HG03097 (cell line): ENCODE results near the gene DIP2A.

ENCODE experiments used
- ATAC-seq: cut with Tn5 transposase; IDR thresholded peaks from one replicate; pipeline ENCODE4 v1.9.1; 2021; ENCODE audit not compliant: unreplicated experiment, low FRiP score

Gene DIP2A

DNA sequence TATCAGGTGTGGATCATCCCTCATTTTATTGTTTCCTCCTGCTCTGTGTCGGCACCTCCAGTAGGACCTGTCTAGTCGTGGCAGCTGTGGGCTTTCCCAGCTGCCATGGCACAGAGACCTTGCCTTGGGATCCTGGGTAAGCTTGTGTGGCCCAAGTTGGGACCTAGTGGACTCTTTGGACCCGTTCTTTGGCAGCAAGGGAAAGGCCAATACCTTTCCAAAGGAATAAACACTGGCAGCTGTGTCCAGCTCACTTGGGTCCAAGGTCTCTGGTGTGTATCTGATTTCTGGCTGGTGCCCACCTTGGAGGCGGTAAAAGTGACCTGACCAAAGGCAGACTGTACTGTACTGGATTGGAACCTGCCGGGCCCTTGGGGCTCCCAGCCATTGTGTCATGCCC, 21.8 kb downstream of the DIP2A start:
- ATAC-seq: no peak

DNA sequence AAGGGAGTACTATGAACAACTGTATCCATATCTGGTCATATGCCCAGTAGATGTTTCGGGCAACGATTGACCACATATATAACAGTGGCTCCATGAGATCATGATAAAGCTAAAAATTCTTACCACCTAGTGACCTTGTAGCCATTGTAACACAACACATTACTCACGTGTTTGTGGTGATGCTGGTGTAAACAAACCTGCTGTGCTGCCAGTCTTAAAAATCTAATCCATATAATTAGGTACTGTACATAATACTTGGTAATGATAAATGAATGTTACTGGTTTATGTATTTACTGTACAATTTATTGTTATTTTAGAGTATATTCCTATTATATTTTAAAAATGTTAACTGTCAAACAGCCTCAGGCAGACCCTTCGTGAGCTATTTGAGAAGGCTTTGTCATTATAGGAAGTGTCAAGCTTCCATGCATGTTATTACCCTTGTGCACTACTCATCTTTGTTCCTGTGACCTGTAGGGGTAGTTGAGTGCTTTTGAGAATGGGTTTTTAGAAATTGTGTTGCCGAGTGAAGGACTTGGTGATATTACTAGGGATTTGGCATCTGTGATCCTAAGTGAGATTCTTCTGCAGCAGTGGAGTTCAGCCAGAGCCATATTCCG, 23.6 kb downstream of the DIP2A start:
- ATAC-seq: no peak

DNA sequence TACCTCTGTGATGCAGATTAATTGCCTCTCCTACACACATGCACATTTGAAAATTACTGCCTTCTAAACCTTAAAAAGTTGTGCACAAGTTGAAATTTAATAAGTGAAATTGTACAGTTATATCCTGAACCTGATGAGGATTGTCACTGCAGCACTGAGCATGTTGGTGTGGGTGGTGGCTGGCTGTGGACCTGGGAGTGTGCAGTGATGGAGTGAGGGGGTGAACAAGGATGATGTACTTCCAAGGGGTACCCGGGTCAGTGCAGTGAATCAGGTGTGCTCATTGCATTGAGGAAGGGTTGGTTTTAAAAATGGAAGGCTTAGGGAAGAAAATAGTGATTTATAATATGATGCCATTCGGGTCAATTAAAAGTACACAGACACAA, 24.1 kb downstream of the DIP2A start:
- ATAC-seq: no peak

DNA sequence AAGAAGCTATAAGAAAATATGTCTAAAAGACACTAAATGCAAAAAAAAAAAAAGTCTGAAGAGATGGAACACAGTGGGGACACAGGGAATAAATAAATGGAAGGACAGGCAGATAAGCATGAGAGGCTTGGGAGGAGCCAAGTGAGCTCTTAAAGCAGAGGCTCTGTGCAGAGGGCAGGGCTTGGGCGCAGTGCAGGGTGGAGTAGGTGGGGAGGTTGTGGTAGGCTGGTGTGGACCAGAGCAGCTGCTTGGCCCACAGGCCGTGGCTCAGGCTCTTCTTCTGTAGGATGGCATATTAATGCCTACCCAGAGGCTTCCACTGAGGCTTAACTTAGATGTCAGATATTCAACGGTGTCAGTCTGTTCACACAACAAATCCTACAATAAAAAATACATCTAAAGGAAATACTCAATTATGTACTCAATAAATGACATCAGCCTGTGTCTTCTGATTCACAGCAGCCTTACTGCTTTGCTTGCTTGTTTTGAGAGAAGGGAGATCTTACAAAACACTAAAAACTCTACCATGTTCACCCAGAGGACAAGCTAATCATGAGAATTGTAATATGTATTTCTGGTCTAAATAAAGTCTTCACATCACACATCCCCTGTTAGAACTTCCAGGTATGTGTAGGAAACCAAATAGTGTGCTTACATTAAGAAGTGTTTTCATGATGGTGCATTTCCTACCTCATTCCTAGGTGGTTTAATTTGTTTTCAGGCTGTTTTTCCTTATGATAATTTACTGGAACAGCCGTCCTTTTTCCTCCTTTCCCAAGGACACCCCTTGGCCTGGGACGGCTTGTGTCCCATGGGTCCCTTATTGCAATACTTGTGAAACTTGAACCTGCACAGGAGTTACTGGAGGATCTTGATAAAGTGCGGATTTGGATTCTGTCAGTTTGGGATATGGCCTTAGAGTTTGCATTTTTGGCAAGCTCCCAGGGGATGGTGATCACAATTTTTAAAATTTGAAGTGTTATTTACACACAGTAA, 24.9 kb downstream of the DIP2A start:
- no peak for ATAC-seq

DNA sequence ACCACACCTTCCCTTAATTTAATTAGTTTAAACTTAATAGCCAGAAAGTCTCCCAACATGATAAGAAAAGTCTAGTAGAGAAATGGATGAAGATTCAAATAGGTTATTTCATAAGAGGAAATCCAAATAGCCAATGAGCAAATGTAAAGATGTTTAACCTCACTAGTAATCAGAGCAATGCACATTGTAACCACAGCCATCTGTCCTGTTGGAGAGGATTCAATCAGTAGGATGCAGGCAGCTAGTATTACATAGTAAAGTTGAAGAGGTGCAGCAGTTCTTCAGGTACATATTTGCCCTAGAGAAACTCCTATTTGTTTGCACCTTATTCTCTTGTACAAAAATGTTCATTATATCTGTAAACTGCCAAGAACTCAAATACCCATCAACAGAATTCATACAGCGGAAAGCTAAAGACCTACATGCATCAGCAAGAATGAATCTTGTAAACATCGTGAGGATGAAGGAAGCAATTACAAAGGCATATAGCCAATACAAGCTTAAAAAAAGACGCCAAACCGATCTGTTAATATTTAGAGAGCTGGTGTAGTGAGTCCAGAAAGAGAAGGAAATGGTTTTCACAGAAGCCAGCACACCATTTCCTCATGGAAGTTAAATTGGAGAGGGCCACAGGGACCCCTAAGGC, 27.9 kb downstream of the DIP2A start:
- no peak for ATAC-seq

DNA sequence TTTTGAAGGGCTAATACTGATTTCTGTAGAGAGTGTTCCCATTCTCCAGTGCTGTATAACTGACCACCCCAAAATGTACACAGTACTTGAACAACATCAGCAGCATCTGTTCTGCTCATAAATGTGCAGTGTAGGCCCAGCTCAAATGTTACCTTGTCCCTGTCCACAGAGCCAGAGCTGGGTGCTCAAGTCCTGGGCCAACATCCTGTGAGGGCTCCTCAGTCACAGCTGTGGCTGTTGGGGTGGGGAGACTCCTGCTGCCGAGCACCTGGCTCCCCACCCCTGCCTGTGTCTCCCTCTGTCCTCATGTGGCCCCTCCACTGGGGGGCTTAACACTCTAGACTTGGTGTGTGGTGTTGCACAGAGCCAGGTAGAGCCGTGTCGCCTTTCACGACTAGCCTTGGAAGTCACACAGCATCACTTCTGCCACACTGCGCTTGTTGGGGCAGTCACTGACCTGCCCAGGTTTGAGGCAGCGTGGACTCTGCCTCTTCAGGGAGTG, 30.5 kb downstream of the DIP2A start:
- no peak for ATAC-seq

DNA sequence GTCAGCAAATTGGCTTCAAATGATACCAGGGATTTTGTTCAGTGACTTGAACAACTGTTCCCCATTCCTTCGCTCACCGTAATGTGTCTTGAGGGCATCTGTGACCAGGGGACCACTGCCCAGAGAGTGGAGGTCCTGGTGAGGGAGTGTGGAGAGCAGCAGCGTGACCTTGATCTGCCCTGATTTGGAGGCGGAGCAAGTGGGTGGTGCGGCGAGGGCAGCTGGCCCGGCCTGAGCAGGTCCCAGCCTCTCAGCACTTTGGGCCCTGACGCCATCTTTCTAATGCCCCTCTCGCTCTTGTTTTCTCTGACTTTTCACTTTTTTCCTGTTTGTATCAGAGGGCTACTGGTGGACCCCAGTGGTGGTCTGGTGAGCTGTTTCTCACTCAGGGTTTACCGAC, 31.1 kb downstream of the DIP2A start:
- no peak for ATAC-seq

DNA sequence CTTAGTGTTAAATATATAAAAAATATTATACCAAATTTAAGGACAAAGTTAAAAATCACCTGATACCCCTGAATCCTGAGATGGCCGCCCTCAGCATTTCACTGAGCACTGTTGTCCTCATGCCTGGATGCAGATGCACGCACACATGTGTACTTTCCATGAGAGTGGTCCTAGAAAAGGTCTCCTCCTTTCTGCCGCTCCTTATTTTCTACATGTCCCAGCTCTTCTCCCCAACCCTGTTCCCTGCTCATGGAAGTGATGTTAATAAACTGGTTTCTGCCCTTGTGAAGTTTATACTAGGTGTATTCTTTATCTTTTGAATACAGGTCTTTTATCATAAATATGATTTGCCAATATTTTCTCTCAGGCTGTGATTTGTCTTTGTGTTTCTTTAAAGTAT, 32.9 kb downstream of the DIP2A start:
- ATAC-seq: no peak

DNA sequence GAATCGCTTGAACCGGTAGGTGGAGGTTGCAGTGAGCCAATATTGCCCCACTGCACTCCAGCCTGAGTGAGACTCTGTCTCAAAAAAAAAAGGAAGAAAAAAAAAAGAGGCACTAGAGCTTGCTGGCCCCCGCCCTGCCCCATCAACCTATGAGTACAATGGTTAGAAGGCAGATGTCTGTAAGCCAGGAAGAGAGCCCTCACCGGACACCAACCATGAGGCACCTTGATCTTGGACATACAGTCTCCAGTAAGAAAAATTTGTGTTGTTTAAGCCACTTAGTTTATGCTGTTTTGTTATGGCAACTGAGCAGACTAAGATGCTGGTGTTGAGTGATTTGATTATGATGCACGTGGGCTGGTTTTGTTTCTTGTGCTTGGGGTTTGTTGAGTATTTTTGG, 34.2 kb downstream of the DIP2A start:
- no peak for ATAC-seq

DNA sequence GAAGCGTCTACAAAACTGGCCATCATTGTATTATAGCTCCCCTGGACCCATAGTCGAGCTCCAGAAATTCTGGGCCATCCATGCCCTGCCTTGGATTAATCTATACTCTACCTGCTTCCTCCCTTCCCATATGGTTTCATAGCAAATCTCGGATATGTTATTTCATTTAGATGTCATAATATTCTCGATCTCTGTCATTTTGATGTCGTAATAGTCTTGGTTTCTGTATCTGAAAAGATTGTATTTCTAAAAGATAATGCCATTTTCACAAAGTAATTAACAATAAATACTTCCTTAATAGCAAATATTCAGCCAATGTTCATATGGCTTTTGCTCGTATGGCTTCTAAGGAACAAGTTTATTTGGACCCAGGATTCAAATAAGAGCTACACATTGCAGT, 35.1 kb downstream of the DIP2A start:
- ATAC-seq: no peak

DNA sequence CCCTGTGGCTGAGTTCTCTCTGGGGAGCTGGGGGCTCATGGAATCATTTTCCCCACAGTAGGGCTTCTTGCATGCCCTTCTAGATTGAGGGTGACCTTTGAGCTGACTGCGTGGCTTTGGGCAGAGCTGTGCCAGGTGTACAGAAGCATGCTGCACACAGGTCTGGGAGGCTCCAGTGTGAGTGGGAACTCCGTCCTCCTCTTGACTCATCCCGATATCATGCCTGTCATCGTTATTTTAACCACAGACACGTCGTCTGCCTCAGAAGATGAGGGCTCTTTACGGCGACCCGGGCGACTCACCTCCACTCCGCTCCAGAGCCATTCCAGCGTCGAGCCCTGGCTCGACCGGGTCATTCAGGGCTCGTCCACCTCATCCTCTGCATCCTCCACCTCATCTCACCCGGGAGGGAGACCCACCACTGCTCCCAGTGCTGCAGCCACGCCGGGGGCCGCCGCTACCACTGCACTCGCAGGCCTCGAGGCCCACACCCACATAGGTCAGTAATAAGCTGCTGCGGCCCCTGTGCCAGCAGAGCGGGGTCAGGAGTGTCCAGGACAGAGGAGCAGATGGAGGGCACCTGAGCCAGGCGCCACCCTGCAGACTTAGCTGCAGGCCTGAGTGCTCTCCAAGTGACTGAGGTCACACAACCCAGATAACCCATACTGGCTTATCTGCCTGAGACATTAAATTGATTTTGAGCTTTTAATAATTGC, 39.8 kb downstream of the DIP2A start:
- no peak for ATAC-seq

DNA sequence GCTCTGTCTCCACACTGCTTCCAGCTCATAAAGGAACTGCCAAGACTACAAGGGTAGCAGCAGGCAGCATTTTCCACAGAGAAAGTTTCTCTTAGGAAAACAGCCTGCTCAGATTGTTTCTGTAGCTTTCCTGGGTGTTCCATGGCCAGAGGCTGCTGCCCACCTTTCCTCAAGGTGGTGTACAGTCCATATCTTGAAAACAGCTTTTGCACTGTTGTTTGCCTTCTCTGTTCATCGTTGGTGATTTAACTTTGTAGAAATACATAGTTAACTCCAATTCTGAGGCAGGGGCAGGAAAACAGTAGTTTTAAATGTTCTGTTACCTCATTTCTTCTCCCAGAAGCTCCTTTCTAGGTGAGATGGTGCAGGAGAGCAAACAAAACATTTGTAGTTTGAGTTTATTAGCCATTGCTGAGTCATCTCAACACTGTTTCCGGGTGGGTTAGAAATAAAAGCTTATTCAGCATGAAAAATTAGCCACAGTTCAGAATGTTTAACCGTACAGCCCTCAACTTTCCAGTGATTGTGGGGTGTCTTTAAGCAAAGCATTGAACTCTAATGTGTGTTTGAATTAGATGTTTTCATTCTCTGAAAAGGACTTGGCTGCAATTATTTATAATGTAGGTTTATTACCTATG, 41.7 kb downstream of the DIP2A start:
- no peak for ATAC-seq

DNA sequence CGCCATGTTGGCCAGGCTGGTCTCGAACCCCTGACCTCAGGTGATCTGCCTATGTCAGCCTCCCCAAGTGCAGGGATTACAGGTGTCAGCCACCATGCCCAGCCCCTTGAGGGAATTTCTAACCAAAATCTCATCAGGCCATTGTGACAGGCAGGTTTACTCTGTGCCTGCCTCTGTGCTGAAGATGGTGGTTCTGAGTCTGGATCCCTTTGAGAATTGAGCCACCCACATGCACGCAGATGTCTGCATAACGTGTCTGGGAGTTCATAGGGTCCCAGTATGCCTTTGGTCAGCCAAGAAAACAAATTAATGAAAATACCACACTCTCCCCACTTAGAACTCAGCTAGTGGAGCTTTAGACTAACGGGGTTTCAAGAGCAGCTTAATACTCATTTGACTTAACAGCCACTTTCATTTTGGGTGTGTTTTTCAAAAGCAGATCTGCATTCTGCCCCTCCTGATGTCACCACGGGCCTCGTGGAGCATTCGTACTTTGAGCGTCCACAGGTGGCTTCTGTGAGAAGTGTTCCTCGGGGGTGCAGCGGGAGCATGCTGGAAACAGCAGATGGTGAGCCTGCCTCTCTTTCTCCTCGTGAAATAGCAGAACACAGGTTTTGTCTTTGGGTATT, 45.3 kb downstream of the DIP2A start:
- ATAC-seq: no peak

DNA sequence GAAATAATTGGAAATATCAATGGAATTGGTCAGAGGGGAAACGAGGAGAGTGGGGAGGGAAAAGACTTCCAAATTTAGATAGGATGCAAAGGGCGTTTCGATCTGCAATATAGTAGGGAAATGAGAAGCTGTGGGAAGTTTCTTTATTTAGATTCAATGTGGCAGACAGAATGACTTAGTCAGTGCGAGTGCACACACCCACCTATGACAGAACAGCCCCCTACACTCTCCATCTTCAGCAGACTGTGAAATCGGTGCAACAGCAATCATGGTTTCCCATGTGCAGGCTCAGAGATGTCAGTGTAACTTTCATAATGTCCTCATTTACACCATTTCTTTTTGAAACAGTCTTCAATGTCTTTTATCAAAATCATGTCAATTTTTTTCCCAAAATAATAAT, 46.0 kb downstream of the DIP2A start:
- no peak for ATAC-seq

DNA sequence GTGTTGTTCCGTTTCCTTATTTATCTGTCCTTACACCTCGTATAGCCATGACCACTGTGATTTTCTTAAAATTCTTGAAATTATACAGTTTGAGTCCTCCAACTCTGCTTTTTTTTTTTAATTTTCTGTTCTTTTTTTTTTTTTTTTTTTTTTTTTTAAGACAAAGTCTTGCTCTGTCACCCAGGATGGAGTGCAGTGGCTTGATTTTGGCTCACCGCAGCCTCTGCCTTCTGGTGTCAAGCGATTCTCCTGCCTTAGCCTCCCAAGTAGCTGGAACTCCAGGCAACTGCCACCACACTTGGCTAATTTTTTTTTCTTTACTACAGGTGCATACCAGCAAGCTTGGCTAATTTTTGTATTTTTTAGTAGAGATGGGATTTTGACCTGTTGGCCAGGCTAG, 48.9 kb downstream of the DIP2A start:
- ATAC-seq: no peak

DNA sequence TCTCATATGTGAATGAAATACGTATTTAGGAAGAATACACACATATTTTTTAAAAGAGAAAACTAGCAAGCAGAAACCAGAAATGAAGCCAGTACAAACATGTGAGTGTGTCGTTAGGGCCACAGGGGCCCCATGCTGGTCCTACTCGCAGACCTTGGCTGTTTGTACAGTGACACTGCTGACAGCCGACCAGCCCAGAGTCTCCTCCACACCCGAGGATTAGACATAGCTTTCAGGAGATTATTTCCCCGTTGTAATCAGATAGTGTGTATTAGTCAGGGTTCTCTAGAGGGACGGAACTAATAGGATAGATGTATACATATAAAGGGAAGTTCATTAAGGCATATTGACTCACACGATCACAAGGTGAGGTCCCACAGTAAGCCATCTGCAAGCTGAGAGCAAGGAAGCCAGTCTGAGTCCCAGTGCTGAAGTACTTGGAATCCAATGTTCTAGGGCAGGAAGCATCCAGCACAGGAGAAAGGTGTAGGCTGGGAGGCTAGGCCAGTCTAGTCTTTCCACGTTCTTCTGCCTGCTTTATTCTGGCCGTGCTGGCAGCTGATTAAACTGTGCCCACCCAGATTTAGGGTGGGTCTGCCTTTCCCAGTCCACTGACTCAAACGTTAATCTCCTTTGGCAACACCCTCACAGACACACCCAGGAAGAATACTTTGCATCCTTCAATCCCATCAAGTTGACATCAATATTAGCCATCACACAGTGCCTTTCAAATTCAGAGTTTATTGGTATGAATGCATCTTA, 51.2 kb downstream of the DIP2A start:
- ATAC-seq: no peak

DNA sequence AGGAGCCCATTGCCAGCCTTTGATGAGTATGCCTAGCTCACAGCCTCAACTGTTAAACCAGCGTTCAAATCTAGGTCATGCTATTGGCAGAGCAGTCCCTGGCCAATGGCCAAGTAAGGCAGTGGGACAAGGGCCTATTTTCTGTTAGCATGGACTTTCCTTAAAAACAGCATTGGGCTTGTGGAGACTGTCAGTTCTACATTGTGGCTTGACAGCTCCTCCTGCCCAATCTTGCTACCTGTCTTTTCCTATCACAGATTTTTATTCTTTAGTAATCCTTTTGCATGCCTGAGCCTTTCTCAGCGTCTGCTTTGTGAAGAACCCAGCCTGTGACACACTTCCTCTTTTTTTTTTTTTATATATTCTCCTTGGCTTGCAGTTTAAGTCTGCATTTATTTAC, 56.4 kb downstream of the DIP2A start:
- ATAC-seq: no peak

DNA sequence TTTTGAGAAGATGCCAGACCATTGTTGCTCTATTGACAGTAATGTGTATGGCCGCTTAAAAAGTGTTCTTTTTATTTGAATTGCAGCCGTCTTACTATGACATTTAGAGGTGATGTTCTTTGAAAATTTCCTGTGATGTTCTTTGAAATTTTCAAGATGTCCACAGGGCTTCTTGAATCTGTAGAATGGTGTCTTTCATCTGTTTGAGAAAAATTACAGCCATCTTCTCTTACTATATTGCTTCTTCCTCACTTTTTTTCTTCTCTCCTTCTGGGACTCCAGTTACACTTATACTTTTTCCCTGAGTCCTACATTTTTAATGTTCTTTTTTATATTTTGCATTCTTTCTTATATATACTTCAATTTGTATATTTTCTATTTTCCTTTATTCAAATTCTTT, 57.4 kb downstream of the DIP2A start:
- no peak for ATAC-seq

DNA sequence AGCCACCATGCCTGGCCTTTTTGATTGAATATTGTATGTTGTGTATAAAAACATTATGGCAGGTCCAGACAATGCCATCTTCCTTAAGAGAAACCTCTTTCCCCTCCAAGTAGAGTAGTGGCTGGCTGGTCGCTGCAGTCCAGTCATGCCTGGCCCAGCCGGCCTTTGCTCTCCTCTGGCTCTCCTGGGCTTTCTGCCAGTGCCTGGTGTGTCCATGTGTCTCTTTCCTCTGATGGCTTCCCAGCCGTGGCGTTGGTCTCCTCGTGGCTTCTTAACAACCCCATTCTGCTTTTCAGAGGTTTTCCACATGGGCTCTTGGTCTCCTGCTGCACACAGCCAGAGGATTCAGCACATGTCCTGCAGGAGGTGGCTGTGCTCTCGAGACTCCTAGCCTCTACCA, 58.7 kb downstream of the DIP2A start:
- ATAC-seq: no peak
